Body of pancreas (tissue), 4 donors: ENCODE results near the gene COL8A1. TPM values are rescaled to one million over a fixed set of nuclear protein-coding genes. Genes with fewer than 3 reads are reported as not detected.

Experiments used
- ATAC-seq: fragments of 150-250 bp; one replicate; pipeline ENCODE4 v1.9.1; 2016
- DNase-seq, 4 donors: peaks; one replicate each; pipeline ENCODE4 v3.0.0-alpha.2; 2019
- H3K27ac ChIP-seq, 4 donors: fragments of 200-600 bp; sonication (generic); 1 replicate in 3 of 4; 2 replicates in 1 of 4; pipeline versions ENCODE4 v1.5.1 to v1.6.1; 2016 to 2019; ENCODE audit warnings: mild to moderate bottlenecking in 1 of 4, mixed read lengths in 1 of 4, moderate library complexity in 1 of 4
- H3K27me3 ChIP-seq, 2 donors: fragments of 200-600 bp; sonication (generic); one replicate each; pipeline ENCODE4 v1.6.0; 2016; ENCODE audit warnings: mild to moderate bottlenecking in 1 of 2
- H3K36me3 ChIP-seq, 2 donors: fragments of 200-600 bp; sonication (generic); replicated peaks in 1 of 2; 2 replicates each; pipeline ENCODE4 v1.5.1; 2016; ENCODE audit warnings: low read depth in 2 of 2; ENCODE audit not compliant: insufficient read depth in 1 of 2
- H3K4me1 ChIP-seq: fragments of 200-600 bp; sonication (generic); one replicate; pipeline ENCODE4 v1.6.0; 2016
- H3K4me3 ChIP-seq, 2 donors: fragments of 200-600 bp; sonication (generic); 1 replicate in 1 of 2; 2 replicates in 1 of 2; pipeline ENCODE4 v1.5.1; 2016 to 2019
- H3K9me3 ChIP-seq, 3 donors: fragments of 200-600 bp; sonication (generic); 1 replicate in 2 of 3; 2 replicates in 1 of 3; pipeline ENCODE4 v1.5.1; 2016
- CTCF ChIP-seq, 7 experiments: fragments of 450-650 bp in 4 of 7; fragments of 200-600 bp in 3 of 7; sonication (generic) in 3 of 7; IDR thresholded peaks; one replicate each; pipeline ENCODE4 v1.5.1; 2016 to 2019; ENCODE audit warnings: antibody characterized with exemption in 7 of 7
- POLR2A ChIP-seq, 3 donors: fragments of 450-650 bp; IDR thresholded peaks; one replicate each; pipeline ENCODE4 v1.6.1; 2016; ENCODE audit warnings: antibody characterized with exemption in 3 of 3, mild to moderate bottlenecking in 2 of 3
- WGBS, 2 donors: methylation state at CpG; one replicate each; pipeline ENCODE4 v1.1.5; 2017; 5-methylcytosine and 5-hydroxymethylcytosine counted together
- intact Hi-C: fragments of 100-400 bp; cut with DNase I; formaldehyde crosslinking; loops from one replicate; pipeline ENCODE4 v1.15.1; 2023
- total RNA-seq, 2 donors: library from RNA; depleted of rRNA; stranded (reverse); fragments of >200 nt; gene quantifications; one replicate each; pipeline ENCODE4 v1.1.0, GENCODE V29; 2016

Gene COL8A1
- total RNA-seq, 2 donors from 2014 or later, result 0.99 to 5.4 TPM

- Histone ChIP-seq H3K27me3 (no peaks in the 10 kb centered on the region), H3K4me1 (no peaks in the 10 kb centered on the region), H3K27ac (no peak overlapping the region), H3K4me3 (no peak overlapping the region), H3K9me3 (no peaks in the 10 kb centered on the region), H3K36me3 (no peaks in the 10 kb centered on the region)
- ATAC-seq (no peak), DNase-seq (no peak)
- intact Hi-C loops, result no loop called here
- no peak for TF ChIP-seq CTCF (IDR thresholded peaks at IDR 0.05)
- TF ChIP-seq POLR2A (IDR thresholded peaks at IDR 0.05), result no peak
- 41 to 70% methylated on average over 1 of the region's 1 CpG for WGBS, 2 donors
Observed at GRCh38 chr3:99607151-99607550, 31.2 kb upstream of the COL8A1 start.

GRCh38 chr3:99614768-99615167 lies 23.6 kb upstream of the COL8A1 start:
- Histone ChIP-seq H3K4me1 (no peaks in the 10 kb centered on the region), H3K36me3 (no peaks in the 10 kb centered on the region), H3K27ac (no peak overlapping the region), H3K4me3 (no peak overlapping the region), H3K27me3 (no peaks in the 10 kb centered on the region), H3K9me3 (no peaks in the 10 kb centered on the region)
- WGBS, 2 donors, result 39 to 43% methylated on average over 1 of the region's 1 CpG
- DNase-seq, result no peak
- intact Hi-C loops, result no loop called here
- ATAC-seq, result no peak
- TF ChIP-seq CTCF (IDR thresholded peaks at IDR 0.05) (no peak), POLR2A (IDR thresholded peaks at IDR 0.05) (no peak)

- Histone ChIP-seq H3K4me3 (no peak overlapping the region), H3K27me3 (no peaks in the 10 kb centered on the region), H3K27ac (no peak overlapping the region), H3K9me3 (no peaks in the 10 kb centered on the region), H3K36me3 (no peaks in the 10 kb centered on the region), H3K4me1 (no peaks in the 10 kb centered on the region)
- DNase-seq (no peak), ATAC-seq (no peak)
- intact Hi-C loops, result no loop called here
- WGBS, 2 donors, result 54 to 91% methylated on average over 1 of the region's 1 CpG
- TF ChIP-seq POLR2A (IDR thresholded peaks at IDR 0.05) (no peak), CTCF (IDR thresholded peaks at IDR 0.05) (no peak)
Observed at GRCh38 chr3:99620077-99620767, 18.2 kb upstream of the COL8A1 start.

- ATAC-seq (no peak), DNase-seq (no peak)
- H3K4me3 ChIP-seq, result no peak overlapping the region
- TF ChIP-seq POLR2A (IDR thresholded peaks at IDR 0.05), result no peak
- no peak for TF ChIP-seq CTCF (IDR thresholded peaks at IDR 0.05)
- no peaks in the 10 kb centered on the region for H3K9me3 ChIP-seq
- no peaks in the 10 kb centered on the region for H3K36me3 ChIP-seq
- intact Hi-C loops, result no loop called here
- 51 to 57% methylated on average over 2 of the region's 2 CpGs for WGBS, 2 donors
- H3K27me3 ChIP-seq, result no peaks in the 10 kb centered on the region
- H3K4me1 ChIP-seq, result no peaks in the 10 kb centered on the region
- no peak overlapping the region for H3K27ac ChIP-seq
Observed at GRCh38 chr3:99620976-99621375, 17.4 kb upstream of the COL8A1 start.
